ENCODE data around the gene TEX44. TPM values are rescaled to one million over a fixed set of nuclear protein-coding genes. Genes with fewer than 3 reads are reported as not detected.
"Not testable (repeated sequence)": the region's sequence is repeated elsewhere in the genome, so short reads cannot be mapped to it uniquely, and the experiment has no call there.

Gene TEX44
- polyA plus RNA-seq, 10 donors: not detected

- not testable (repeated sequence) for DNase-seq
Observed at GRCh38 chr2:231570915-231571314, 21.7 kb upstream of the TEX44 start.

GRCh38 chr2:231571661-231572191 lies 20.9 kb upstream of the TEX44 start:
- DNase-seq: no peak

- no peak for DNase-seq
Observed at GRCh38 chr2:231573096-231573495, 19.6 kb upstream of the TEX44 start.

- DNase-seq: no peak
Observed at GRCh38 chr2:231573698-231574421, 18.8 kb upstream of the TEX44 start.

- no peak for DNase-seq
Observed at GRCh38 chr2:231575612-231576256, 16.9 kb upstream of the TEX44 start.

- no peak for DNase-seq
Observed at GRCh38 chr2:231576465-231576864, 16.2 kb upstream of the TEX44 start.

- DNase-seq: not testable (repeated sequence)
Observed at GRCh38 chr2:231578655-231579054, 14.0 kb upstream of the TEX44 start.

GRCh38 chr2:231579560-231579959 lies 13.1 kb upstream of the TEX44 start:
- DNase-seq: no peak

- no peak for DNase-seq
Observed at GRCh38 chr2:231581328-231581727, 11.3 kb upstream of the TEX44 start.

GRCh38 chr2:231583982-231584381 lies 8.7 kb upstream of the TEX44 start:
- no peak for DNase-seq

- DNase-seq: not testable (repeated sequence)
Observed at GRCh38 chr2:231587744-231588143, 4.9 kb upstream of the TEX44 start.

GRCh38 chr2:231589656-231590055 lies 3.0 kb upstream of the TEX44 start:
- no peak for DNase-seq

- peak in 1 of 3 donors; percentile 30 for DNase-seq
Observed at GRCh38 chr2:231590614-231591013, 2.0 kb upstream of the TEX44 start.

GRCh38 chr2:231593666-231594065 lies 1.0 kb downstream of the TEX44 start:
- DNase-seq: no peak

- DNase-seq: peak in 2 of 3 donors; percentile 45 to 61
Observed at GRCh38 chr2:231597014-231597611, 4.4 kb downstream of the TEX44 start.

GRCh38 chr2:231597627-231598026 lies 5.0 kb downstream of the TEX44 start:
- peak in 1 of 3 donors; percentile 48 for DNase-seq

- peak in 1 of 3 donors; percentile 16 for DNase-seq
Observed at GRCh38 chr2:231600619-231601355, 8.1 kb downstream of the TEX44 start.

GRCh38 chr2:231601356-231602229 lies 8.9 kb downstream of the TEX44 start:
- DNase-seq: peak; percentile 58 to 82 (median 77)

GRCh38 chr2:231602859-231603467 lies 10.3 kb downstream of the TEX44 start:
- DNase-seq: peak in 1 of 3 donors; percentile 19

- peak in 1 of 3 donors; percentile 52 for DNase-seq
Observed at GRCh38 chr2:231604101-231604684, 11.5 kb downstream of the TEX44 start.

Measured in muscle of back (tissue), 11 donors.